Activated CD4-positive, alpha-beta T cell treated with anti-CD3 and anti-CD28 coated beads, Interleukin-2, amount 50 U/mL, for 24 hours (primary cell): ENCODE measurements around the gene CNTN1.

Source experiments
- DNase-seq, 2 donors: peaks; one replicate each; pipeline ENCODE4 v3.0.0-alpha.2; 2020; ENCODE audit warnings: low read depth in 1 of 2, low spot score in 1 of 2

The CNTN1 gene

DNA sequence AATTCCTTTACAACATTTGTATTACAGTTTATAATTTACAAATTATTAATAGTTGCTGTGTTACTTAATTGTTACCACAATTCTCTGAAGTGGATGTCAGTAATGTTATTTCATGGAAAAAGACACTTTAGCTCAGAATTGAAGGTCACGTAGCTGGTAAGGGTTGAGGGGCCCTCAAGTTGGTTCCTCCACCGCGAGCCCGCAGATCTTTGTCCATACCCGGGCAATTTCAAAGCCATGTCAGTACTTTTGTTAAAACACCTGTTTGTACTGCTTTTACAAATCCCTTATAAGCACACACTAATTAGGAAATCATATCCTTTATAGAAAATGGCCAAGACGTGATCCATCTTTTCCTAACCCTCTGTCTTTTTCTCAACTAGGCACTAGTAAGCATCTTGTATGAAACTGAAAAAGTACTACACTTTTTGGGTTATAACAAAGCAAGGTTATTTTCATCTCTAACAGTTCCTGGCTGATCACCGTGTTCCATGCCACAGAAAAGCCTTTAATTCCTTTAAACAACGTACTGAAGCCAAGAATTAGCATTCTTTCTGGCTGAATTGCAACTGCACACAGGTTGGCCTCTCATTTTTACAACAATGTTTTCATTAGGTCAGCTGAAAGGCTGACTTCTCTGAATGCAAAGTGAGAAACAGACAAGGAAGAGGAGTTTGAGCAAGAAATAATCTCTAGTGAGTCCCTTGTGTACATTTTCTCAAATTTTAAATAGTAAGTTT lies 76.1 kb downstream of the CNTN1 start:
- no peak for DNase-seq

DNA sequence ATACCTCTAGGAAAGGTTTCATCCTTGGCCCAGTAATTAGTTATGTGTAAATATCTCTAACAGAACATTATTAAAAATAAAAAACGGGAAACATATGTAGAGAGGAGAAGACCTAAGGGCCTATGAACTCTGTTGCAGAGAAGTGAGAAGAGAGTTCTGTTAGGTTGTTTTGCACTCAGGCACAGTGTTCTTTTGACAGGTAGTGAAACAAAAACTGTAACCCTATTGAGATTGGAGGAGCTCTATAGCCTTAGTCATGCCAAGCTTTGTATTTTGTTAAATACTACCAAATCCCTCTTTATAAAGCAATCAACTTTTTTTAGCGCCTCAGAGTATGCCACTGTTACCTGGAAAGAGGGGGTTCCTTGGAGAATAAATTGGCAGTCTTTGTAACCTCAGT lies 77.6 kb downstream of the CNTN1 start:
- DNase-seq, result no peak

DNA sequence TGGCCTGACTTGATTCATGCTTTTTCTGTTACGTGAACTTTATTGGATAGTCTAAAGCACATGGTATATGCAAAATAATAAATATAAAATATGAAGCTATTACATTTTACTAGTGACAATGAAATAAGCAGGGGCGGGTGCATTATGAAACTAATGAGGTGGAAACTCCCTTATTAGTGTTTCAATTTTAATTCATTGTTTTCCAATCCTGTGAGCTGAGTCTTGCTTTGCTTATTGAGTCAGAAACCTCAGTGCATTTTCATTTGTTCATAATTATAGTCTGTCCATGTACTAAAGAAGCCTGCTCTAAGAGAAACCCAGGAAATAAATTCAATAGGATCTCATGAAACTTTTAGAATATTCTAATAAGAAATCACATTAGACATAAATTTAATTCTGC lies 78.5 kb downstream of the CNTN1 start:
- no peak for DNase-seq

DNA sequence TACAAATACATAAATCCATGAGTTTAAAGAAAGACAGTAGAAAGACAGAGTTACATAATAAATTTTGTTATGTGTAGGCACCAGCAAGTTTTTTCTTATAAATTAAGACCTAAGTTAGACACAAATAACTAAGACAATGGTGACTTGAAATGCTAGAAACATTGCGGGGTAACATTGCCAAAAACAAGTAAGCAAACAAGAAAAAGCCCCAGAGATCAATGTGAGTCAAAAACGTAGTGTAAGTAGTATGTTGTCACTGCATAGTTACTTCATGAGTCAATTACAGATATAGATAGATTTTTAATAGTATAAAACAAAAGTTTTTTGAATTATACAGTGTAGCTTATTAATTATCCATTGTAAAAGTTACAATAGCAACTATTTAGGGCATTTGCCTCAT lies 83.4 kb downstream of the CNTN1 start:
- no peak for DNase-seq

DNA sequence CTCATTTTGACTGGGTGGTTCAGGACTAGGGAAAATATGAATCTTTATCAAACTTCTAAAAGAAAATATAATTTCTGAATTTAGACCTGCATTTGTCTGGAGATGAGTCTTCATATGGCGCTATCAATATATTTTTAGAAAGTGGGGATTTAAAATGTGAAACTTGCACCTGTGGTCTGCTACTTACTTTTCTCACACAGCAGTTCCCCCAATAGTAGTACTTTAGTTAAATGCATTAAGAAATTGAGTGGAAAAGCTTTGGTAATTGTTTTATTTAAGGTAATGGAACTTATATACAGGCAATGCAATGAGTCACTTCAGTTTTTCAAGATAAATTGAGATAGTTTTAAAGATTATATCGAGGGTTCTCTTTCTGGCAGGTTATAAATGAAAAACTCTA lies 91.9 kb downstream of the CNTN1 start:
- DNase-seq, result no peak

DNA sequence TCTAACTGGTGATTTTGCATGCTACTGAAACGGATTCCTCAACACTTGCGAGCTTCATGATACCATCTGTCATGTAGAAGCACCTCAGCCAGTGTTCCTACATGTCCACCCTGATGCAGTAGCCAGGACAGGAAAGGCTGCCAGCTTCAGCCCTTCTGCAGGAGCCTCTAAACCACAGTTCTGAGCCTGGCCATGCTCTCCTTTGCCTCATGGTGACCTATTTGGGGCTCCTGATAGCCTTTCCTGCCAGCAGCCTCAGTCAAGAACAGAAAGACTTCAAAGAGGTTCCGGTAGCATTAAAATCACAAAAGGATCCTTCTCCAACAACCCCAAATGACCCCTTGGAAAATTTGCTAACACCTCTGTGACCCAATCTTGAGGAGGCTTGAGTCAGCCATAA lies 96.0 kb downstream of the CNTN1 start:
- no peak for DNase-seq

DNA sequence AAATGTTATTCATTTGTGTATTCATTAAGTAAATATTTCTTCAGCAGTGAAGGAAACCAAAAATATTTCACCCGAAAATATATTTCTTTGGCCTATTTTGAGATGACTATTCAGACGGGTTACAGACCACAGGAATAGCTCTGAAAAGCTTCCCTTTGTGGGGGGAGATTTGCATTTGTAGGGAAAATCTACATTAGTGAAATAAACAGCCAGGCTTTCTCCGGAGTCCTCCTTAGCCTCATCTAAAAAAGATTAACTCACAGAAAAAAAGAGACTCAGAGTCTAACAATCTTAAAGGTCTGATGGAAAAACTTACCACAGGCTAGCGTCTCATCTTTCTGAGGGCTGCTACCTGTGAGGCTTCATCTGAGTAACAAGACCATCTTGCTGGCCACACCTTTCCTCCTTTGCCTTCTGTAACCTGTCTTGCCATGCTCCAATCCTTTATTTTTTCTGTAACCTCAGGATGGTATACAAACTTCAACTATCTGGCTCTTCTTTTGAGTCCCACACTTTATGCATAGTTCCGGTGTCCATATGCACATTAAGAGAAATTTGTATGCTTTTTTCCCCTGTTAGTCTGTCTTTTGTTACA lies 100.7 kb downstream of the CNTN1 start:
- no peak for DNase-seq

DNA sequence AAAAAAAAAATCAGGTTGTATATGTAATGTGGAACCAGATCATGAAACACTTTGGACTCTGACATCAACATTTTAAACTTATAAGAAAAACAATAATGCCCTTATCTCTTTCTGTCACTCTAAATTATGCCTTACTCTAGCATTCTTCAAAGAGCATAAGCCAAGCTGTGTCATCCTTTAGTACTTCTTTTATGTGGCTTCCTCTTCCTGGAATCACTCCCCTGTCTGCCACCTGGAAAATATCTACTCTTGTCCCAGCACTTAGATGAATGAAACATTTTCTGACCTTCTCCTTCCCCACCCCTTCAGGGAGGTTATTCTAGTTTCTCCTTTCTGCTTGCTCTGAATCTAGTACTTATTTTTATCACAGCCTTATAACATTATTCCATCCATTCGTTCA lies 101.2 kb downstream of the CNTN1 start:
- DNase-seq, result no peak

DNA sequence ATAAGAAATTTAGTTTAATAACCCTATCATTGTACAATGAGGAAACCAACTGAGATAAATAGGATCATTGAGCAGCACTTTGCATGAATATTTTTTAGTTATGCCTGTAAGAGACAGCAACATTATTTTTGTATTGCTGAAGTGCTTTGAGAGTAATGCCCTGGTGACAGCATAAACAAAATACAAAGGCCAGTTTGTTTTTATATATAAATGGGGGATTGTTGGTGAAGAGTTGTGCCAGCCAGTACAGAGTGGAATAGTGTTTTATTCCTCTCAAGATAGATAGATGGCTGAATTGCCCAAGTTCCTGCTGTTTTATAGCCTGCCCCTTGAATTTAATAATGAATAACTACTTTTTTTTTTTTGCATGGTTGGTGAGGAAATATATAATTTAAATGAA lies 101.8 kb downstream of the CNTN1 start:
- DNase-seq, result no peak

DNA sequence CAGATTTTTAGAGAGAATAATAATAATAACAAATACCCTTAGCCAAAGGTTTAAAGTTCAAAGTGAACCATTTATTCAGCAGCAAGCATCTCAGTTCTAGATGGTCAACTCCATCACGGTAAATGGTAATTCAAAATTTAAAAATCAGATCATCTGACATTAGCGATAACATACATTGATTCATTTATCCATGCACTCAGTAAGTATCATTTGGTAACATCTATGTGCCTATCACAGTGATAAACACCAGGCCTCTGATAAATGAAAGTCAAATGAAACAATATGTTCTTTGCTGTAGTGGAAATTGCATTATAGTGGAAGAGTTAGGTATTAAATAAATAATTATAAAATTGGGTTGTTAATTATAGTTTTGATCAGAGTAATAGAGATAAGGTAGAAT lies 108.8 kb downstream of the CNTN1 start:
- no peak for DNase-seq

DNA sequence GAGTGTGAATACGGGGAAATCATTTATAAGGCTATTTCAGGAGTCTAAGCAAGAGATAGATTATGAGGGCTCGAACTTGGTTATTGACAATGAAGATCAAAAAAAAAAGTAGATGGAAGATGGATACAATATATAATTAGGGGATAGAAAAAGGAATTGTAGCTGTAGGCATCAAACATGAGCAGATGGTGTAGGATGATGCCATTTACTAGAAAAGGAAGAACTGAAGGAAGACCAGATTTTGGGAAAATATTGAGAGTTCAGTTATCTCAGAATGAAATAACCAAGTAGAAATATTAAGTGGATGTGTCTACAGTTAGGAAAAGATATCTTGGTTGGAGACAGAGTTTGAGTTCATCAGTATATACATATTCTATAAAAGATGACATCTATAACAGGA lies 109.6 kb downstream of the CNTN1 start:
- no peak for DNase-seq

DNA sequence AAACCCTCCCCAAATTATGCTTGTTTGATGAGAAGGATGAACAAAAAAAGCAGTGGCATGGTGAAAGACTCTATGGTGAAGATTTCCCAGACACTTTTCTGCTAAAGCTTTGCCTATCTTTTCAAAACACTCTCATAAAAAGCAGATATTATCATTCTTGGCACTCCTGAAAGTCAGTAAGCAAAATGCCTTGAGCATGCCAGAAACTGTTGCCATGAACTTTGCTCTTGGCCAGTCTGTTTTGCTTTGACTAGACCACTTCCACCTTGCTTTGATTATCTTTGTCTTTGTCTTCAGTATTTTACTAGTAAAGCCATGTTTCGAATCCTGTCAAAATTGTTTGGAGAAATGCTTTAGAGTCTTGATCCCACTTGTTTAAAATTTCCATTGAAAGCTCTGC lies 110.4 kb downstream of the CNTN1 start:
- no peak for DNase-seq

DNA sequence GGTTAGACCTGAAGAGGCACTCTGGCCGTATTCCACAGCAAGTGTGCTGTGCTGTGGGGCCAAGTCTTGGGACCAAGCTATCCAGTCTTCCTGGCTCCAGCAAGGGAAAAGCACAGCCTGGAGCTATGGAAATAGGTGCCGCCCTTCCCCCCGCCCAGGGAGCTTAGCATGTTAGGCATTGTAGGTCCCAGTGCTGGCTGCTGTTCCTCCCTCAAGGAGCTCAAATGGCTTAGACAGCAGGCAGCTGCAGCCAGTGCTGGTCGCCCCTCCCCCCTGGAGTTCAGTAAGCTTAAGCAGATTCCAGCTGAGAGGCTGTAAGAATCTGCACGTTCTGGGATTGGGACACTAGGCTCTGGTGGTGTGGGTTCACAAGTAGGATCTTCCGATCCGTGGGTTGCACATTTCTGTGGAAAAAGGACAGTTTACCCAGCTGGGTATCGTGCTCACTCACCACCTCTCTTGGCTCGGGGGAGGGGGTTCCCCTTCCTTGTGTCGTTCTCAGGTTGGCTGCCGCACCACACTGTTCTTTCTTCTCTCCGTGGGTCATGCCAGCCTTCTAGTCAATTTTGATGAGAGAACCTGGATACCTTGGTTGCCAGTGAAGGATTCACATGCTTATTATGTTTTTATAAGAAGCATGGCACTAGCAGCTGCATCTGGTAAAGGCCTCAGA lies 127.3 kb downstream of the CNTN1 start:
- no peak for DNase-seq

DNA sequence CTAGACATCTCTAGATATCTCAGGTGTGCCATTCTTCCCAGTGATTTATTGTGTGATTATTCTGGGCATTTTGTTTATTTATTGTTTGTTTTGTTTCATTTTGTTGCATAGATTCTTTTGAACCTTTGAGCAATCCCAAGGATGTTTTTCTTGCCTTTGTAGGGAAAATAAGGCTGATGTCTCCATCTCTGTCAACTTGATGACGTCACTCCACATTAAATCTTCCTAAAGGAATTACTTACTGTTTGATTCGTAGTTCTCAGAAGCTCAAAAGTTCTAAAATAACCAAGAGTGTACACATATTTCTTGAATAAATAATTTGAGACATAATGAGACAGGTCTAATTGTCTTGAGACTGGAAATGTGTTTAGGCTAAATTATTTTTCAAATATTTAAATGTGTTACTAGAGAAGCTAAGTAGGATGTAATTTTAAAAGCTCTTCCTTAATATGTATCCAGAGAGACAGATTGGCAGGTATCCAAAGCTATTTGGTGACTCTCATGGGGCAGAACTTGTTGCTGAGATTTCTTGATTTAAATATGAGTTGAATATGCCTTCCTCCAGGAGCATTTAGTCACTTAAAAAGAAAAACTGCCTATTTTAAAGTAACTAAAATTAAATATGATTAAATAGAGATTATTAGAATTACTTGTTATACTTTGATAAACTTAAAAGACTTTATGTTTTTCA lies 128.7 kb downstream of the CNTN1 start:
- no peak for DNase-seq

DNA sequence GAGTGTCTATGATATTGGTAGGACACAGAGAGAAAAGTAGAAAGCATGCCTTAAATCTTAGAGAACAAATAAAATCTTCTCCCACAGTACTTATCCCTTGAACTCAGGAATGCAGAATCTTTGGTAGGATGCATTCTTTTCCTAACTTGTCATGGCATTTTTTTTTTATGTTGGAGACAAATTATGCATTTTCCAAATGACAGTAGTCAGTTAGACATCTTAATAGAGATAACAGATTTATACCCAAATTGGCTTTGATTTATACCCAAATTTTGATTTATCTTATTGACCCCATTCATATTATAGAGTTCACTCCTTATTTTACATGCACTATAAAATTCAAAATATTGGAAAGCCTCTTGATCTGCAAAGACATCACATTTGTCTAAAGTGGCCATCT lies 132.9 kb downstream of the CNTN1 start:
- DNase-seq, result no peak

DNA sequence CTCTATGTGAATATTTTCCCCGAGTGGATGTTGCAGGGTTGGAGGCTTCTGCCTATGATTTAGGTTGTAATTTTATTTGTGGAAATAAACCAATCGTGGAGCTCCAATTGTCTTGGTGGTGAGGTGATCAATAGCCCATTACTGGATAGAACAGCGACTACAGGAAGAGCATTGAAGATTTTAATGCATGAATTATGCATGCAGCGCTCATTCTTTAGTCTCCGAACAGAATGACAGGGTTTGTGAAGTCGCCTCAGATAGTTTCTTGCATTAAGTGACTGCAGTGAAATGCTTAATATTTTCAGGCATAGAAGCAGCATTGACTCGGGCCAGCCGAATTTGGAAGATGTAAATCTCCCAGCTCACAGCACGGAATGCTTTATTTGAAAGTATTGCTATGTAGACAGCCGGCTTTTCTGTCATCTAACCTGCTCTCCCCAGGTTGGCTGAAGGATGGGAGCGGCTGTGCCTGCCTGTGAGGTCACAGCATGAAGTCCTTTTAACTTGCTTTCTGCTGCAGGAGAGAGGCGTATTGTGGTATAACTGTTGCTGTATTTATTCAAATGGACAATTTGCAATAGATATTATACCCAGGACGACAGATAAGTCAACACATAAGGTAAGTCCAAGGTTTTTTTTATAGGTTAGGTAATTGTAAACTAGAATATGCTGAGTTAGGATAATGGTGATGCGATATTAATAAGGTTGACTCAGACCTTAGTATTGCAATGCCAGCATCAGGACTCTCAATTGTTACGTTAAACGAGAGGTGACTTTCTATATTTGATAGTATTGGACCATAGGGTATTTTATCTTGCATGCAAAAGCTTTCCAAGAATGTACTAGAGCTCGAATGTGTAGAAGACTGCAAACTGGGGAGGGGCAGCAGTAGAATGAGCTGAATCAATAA lies 135.7 kb downstream of the CNTN1 start:
- DNase-seq, result no peak

DNA sequence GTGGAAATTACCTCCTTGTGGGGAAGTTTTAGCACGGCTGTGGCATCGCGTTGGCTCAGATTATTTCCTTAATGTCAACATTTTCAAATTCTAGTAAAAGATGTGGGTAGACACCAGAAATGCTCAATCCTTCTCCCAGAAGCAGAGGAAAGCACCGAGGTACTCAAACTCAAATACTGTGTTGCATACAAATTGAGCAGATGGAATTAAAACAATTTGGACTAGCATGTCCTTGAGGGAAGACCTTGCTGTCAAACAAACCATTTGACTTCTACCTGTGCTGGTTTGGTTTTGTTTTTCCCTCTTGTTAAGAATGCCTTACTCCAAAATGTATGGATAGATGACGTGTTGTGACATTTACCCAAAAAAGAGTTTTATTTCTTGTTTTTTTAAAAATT lies 136.4 kb downstream of the CNTN1 start:
- no peak for DNase-seq

DNA sequence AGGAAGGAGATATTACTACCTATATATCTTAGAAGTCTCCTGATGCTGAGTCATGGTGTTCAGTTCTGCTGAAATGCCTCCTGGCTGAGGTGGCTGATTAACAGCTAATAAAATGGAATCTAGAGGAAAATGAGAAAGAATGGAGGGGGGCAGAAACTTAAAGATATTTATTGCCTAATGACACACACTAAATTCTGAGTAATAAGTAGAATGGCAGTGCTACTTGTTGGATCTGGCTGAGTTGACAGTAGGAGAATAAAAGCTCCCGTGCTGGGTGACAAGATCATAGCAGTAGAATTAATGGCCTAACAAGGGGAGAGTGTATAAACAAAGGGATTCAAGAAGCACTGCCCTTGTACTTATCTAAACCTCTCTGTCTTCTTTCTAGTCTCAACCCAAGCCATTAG lies 137.5 kb downstream of the CNTN1 start:
- DNase-seq, result no peak

DNA sequence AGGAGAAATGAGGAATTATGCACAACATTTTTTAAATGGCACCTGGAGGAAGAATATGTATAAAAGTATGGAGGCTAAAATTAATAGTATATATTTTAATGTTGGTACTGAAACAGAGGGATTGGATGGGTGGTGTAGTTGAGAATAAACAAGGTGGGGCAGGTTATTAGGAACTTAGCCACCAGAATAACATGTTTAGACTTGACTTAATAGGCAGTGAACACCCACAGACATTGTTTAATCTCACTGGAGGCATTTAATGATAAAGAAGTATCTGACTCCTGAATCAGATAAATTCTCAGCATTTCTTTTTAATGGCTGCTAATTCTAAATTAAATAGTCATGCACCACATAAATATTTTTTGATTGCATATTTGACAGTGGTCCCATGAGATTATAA lies 139.7 kb downstream of the CNTN1 start:
- DNase-seq, result no peak

DNA sequence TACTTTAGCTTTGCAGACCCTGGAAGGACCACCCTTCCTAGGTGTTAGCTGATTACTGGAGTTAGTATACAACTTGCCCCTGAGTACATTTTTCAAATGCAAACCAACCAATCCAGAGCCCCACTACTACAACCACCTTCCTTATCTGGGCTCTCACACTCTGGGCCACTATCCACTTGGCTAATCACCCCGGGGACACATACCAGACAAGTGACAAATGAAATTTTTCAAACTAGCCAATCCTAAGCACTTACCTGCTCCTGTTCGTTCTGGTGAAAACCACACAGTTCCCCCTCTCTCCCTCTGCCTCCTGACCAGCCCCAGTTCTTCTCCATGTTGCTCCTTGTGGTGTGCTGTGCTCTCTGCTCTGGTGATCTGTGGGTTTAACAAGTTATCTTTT lies 140.4 kb downstream of the CNTN1 start:
- DNase-seq, result no peak

DNA sequence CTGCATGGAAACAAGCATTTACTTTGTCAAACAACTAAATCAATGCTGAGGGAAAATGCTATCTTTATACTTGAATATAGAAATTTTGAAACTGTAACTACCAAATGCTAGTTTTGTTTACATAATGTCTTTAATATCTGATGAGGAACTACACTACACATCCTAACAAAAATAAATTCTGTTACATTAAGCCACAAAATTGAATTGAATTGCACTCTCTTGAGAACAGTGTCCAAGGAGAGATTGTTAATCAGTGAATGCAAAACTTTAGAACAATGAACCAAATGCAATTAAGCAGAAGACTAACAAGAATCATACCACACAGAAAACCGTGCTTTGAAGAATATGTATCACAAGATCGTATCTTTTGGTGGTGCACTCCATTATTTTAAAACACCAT lies 141.6 kb downstream of the CNTN1 start:
- DNase-seq, result no peak
